Left ventricle myocardium inferior (tissue), 1 donor: Measurements from ENCODE around the gene AFAP1L2. TPM values are rescaled to one million over a fixed set of nuclear protein-coding genes. Genes with fewer than 3 reads are reported as not detected.

Experiments used
- DNase-seq: peaks from one replicate; pipeline ENCODE4 v3.0.0-alpha.2; 2020
- H3K27ac ChIP-seq: fragments of 200-600 bp; replicated peaks from 2 replicates; pipeline ENCODE4 v1.8.0; 2021
- H3K27me3 ChIP-seq: fragments of 200-600 bp; 2 replicates; pipeline ENCODE4 v1.8.0; 2021; ENCODE audit warnings: low read depth
- H3K36me3 ChIP-seq: fragments of 200-600 bp; 2 replicates; pipeline ENCODE4 v1.8.0; 2021
- H3K4me1 ChIP-seq: fragments of 200-600 bp; 2 replicates; pipeline ENCODE4 v1.8.0; 2021
- H3K4me3 ChIP-seq: fragments of 200-600 bp; 2 replicates; pipeline ENCODE4 v1.8.0; 2021; ENCODE audit warnings: mild to moderate bottlenecking, moderate library complexity
- H3K9me3 ChIP-seq: fragments of 200-600 bp; replicated peaks from 2 replicates; pipeline ENCODE4 v1.8.0; 2021
- intact Hi-C: fragments of 100-400 bp; cut with micrococcal nuclease; formaldehyde crosslinking; loops from one replicate; pipeline ENCODE4 v1.11.0; 2022
- total RNA-seq: library from RNA; stranded (reverse); fragmentation: NEBNext Ultra II Directional; extraction: Animal tissue kit (Norgen Biotek cat#: 25700); gene quantifications from one replicate; pipeline ENCODE4 v1.2.1, GENCODE V29; 2021
- TF ChIP-seq, protein P1 (sequence below): fragments of 200-600 bp; IDR thresholded peaks from 2 replicates; pipeline ENCODE4 v1.8.0; 2021; ENCODE audit warnings: antibody characterized with exemption, mild to moderate bottlenecking, borderline replicate concordance
- donor health status: DM: no; HTN: yes; CAD: no; lungs with severe emphysema.

The AFAP1L2 gene
- total RNA-seq, 1 donor from 2014 or later, result 7.0 TPM

DNA sequence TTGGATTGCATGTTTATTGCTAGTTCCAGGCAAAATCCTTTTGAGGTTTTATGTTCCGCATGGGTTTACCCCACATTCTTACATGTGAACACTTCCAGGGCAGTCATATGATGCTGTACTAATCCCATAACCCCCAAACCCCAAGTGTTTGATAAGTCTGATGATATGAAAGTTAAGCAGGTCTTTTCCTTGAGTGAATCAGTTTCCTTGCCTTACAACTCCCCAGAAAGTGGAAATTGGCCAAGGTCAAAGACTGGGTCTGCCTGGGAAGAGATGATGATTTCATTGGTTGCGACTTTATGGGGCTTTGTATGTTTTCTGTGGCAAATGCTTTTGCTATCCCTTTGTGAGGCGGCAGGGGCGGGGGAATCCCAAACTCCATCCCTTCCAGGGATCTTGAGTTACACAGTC lies 24.7 kb downstream of the AFAP1L2 start:
- peaks cover 19% of the 10 kb centered on the region for H3K27me3 ChIP-seq
- H3K9me3 ChIP-seq, result no peaks in the 10 kb centered on the region
- intact Hi-C loops, result no loop called here
- H3K36me3 ChIP-seq, result no peaks in the 10 kb centered on the region
- no peak for DNase-seq
- TF ChIP-seq, protein P1, sequence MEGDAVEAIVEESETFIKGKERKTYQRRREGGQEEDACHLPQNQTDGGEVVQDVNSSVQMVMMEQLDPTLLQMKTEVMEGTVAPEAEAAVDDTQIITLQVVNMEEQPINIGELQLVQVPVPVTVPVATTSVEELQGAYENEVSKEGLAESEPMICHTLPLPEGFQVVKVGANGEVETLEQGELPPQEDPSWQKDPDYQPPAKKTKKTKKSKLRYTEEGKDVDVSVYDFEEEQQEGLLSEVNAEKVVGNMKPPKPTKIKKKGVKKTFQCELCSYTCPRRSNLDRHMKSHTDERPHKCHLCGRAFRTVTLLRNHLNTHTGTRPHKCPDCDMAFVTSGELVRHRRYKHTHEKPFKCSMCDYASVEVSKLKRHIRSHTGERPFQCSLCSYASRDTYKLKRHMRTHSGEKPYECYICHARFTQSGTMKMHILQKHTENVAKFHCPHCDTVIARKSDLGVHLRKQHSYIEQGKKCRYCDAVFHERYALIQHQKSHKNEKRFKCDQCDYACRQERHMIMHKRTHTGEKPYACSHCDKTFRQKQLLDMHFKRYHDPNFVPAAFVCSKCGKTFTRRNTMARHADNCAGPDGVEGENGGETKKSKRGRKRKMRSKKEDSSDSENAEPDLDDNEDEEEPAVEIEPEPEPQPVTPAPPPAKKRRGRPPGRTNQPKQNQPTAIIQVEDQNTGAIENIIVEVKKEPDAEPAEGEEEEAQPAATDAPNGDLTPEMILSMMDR, result no peak
- H3K4me1 ChIP-seq, result peaks cover 10% of the 10 kb centered on the region
- peak overlapping the region; percentile 14 for H3K27ac ChIP-seq
- H3K4me3 ChIP-seq, result no peak overlapping the region

DNA sequence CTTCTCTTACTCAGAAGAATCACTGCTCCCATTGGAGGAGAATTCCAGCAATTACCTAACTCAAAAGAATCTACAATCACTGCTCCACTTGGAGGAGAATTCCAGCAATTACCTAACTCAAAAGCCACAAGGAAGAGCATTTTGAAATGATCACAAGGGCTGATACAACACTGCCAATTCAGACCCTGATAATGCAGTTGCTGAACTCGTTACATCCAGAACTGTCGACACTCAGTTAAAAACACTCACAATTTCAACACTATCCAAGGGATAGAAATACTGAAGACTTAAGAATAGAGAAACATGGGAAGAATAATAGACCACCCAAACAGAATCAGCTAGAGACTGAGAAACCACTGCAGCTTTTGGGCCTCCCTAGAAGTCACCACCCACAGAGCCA lies 27.8 kb downstream of the AFAP1L2 start:
- peaks cover 32% of the 10 kb centered on the region for H3K27me3 ChIP-seq
- no peaks in the 10 kb centered on the region for H3K9me3 ChIP-seq
- H3K4me1 ChIP-seq, result peaks cover 23% of the 10 kb centered on the region
- DNase-seq, result no peak
- no peak overlapping the region for H3K27ac ChIP-seq
- TF ChIP-seq, protein P1, result no peak
- H3K36me3 ChIP-seq, result no peaks in the 10 kb centered on the region
- intact Hi-C loops, result no loop called here
- no peak overlapping the region for H3K4me3 ChIP-seq

DNA sequence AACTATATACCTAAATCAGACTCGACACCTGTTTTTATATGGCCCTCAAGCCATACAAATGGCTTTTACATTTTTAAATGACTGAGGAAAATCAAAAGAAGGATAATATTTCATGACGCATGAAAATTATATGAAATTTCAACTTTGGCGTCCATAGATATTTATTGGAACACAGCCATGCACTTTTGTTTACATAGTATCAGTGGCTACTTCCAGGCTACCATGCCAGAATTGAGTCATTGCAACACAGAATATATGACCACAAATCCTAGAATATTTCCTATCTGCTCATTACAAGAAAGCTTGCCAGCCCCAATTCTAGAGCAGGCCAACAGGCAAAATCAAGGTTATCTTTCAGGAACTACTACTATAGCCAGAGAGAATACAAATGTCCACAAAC lies 29.3 kb downstream of the AFAP1L2 start:
- DNase-seq, result no peak
- Histone ChIP-seq H3K27ac (peak overlapping the region; percentile 68), H3K9me3 (no peaks in the 10 kb centered on the region), H3K4me3 (no peak overlapping the region), H3K27me3 (peaks cover 18% of the 10 kb centered on the region), H3K36me3 (no peaks in the 10 kb centered on the region), H3K4me1 (peaks cover 30% of the 10 kb centered on the region)
- TF ChIP-seq, protein P1, result no peak
- intact Hi-C loops, result no loop called here

DNA sequence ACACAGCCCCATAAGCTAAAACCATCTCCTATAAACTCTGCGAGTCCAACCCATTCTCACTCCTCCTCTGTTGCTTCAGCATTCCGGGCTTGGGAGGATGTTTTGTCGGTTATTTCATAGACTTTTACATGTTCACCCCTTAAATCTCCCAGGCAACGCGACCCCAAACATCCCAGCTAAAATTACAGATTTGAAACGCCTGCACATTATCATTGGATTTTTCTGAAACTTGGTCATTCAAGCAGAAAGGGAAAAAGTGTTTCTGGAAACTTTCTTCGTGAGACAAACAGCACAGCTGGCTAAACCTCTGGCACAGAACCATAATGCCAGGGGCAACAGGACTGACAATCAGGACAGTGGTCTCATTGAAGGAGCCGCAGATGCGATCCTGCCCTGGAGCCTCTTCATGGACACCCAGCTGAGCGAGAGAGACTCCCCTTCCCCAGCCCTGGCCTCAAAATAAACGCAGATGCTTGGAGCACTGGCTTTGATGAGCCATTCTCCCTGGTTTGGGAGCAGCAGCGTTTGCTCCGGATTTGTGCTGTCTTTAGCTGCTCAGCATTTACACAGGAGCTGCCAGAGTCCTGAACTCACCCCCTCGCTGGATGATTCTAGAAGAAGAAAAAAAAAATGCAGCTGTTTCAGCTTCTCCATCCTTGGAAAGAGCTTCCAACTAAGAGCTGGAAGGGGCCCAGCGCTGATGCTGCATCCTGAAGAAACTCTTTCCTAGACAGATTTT lies 30.1 kb downstream of the AFAP1L2 start:
- peak overlapping the region; percentile 68 for H3K27ac ChIP-seq
- H3K9me3 ChIP-seq, result no peaks in the 10 kb centered on the region
- no peaks in the 10 kb centered on the region for H3K36me3 ChIP-seq
- peaks cover 27% of the 10 kb centered on the region for H3K4me1 ChIP-seq
- peaks cover 13% of the 10 kb centered on the region for H3K27me3 ChIP-seq
- peak; percentile 70 for DNase-seq
- intact Hi-C loops, result no loop called here
- TF ChIP-seq, protein P1, result no peak
- H3K4me3 ChIP-seq, result peak overlapping the region; percentile 25

DNA sequence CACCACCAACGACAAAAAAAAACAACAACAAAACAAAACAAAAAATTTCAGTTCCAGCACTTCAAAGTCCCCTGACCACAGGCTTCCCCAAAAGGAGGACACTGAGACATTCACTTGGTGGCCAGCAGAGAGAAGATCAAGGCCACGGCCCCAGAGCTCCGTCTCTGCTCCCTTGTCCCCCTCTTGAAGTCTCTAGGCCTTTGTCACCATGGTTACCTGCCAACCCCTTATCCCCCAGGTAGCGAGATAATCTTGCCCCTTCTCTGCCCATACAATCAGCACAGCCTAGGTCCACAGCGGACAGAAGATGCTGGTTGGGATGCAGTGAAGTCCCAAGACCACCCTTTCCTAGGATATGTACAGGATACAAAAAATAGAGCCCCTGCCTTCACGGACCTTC lies 30.7 kb downstream of the AFAP1L2 start:
- Histone ChIP-seq H3K4me1 (peaks cover 27% of the 10 kb centered on the region), H3K4me3 (no peak overlapping the region), H3K36me3 (no peaks in the 10 kb centered on the region), H3K27me3 (peaks cover 13% of the 10 kb centered on the region), H3K27ac (peak overlapping the region; percentile 68), H3K9me3 (no peaks in the 10 kb centered on the region)
- DNase-seq, result no peak
- TF ChIP-seq, protein P1, result no peak
- intact Hi-C loops, result no loop called here
